Ammon's horn (tissue), 1 donor: Measurements from ENCODE around the gene CYB5D1.
"Not testable (repeated sequence)": the region's sequence is repeated elsewhere in the genome, so short reads cannot be mapped to it uniquely, and the experiment has no call there.

ENCODE experiments used
- DNase-seq: peaks from one replicate; pipeline ENCODE4 v3.0.0-alpha.2; 2016; ENCODE audit warnings: low spot score

Gene CYB5D1

GRCh38 chr17:7856011-7856810 lies 1.6 kb upstream of the CYB5D1 start:
- DNase-seq = no peak

- peak; percentile 99 for DNase-seq
Measured at GRCh38 chr17:7856811-7857712, 741 bp upstream of the CYB5D1 start, which contains the start of gene NAA38. Gene NAA38, minus strand, starts transcription at chr17:7857559. Its CDS starts 96 bp downstream, at chr17:7857463.

- no peak for DNase-seq
Measured at GRCh38 chr17:7858522-7858810, 663 bp downstream of the CYB5D1 start.

GRCh38 chr17:7859028-7859427 lies 1.2 kb downstream of the CYB5D1 start:
- no peak for DNase-seq

- no peak for DNase-seq
Measured at GRCh38 chr17:7862692-7863437, 5.1 kb downstream of the CYB5D1 start.

- DNase-seq = not testable (repeated sequence)
Measured at GRCh38 chr17:7864384-7864783, 6.6 kb downstream of the CYB5D1 start.

- no peak for DNase-seq
Measured at GRCh38 chr17:7864995-7865650, 7.3 kb downstream of the CYB5D1 start.

GRCh38 chr17:7867881-7868329 lies 10.1 kb downstream of the CYB5D1 start:
- no peak for DNase-seq

- DNase-seq = no peak
Measured at GRCh38 chr17:7873051-7873450, 15.2 kb downstream of the CYB5D1 start.

GRCh38 chr17:7875804-7876370 lies 18.1 kb downstream of the CYB5D1 start:
- DNase-seq = no peak

- DNase-seq = no peak
Measured at GRCh38 chr17:7878234-7878633, 20.4 kb downstream of the CYB5D1 start.

- DNase-seq = no peak
Measured at GRCh38 chr17:7880076-7880868, 22.5 kb downstream of the CYB5D1 start.

- DNase-seq = peak; percentile 72
Measured at GRCh38 chr17:7881276-7882054, 23.7 kb downstream of the CYB5D1 start.

GRCh38 chr17:7882068-7882467 lies 24.3 kb downstream of the CYB5D1 start:
- no peak for DNase-seq

- DNase-seq = no peak
Measured at GRCh38 chr17:7882629-7883028, 24.8 kb downstream of the CYB5D1 start.

GRCh38 chr17:7883781-7884386 lies 26.1 kb downstream of the CYB5D1 start:
- no peak for DNase-seq

- no peak for DNase-seq
Measured at GRCh38 chr17:7884581-7885366, 27.0 kb downstream of the CYB5D1 start.
